HepG2 (cell line): ENCODE data around the gene TROAP. TPM values are rescaled to one million over a fixed set of nuclear protein-coding genes. Genes with fewer than 3 reads are reported as not detected.

ENCODE experiments used
- DNMT3B ChIP-seq: conservative IDR thresholded peaks from 2 replicates; pipeline ENCODE4 v1.6.1; 2016; ENCODE audit warnings: missing biosample characterization, control low read depth
- FOXC1 ChIP-seq: sonication (generic); formaldehyde crosslinking; IDR thresholded peaks from 2 replicates; pipeline ENCODE4 v1.8.0; 2022; ENCODE audit warnings: mild to moderate bottlenecking, missing genetic modification reagents, borderline replicate concordance
- FOXK1 ChIP-seq: sonication (generic); formaldehyde crosslinking; IDR thresholded peaks from 2 replicates; pipeline ENCODE4 v1.4.0; 2020; ENCODE audit warnings: low read depth, missing genetic modification reagents, borderline replicate concordance
- FOXO1 ChIP-seq: sonication (generic); formaldehyde crosslinking; IDR thresholded peaks from 2 replicates; pipeline ENCODE4 v1.4.0; 2020; ENCODE audit warnings: missing genetic modification reagents
- GABPA ChIP-seq, 2 experiments: IDR thresholded peaks; 2 replicates each; pipeline ENCODE4 v1.6.1; 2011 to 2016; ENCODE audit warnings: low read depth in 2 of 2, low read length in 1 of 2, missing biosample characterization in 1 of 2, missing genetic modification characterization in 1 of 2
- ZBTB7B ChIP-seq: sonication (generic); formaldehyde crosslinking; IDR thresholded peaks from 2 replicates; pipeline ENCODE4 v1.4.0; 2020; ENCODE audit warnings: missing genetic modification reagents
- ZNF253 ChIP-seq: sonication (generic); formaldehyde crosslinking; IDR thresholded peaks from 2 replicates; pipeline ENCODE4 v1.8.0; 2022; ENCODE audit warnings: mild to moderate bottlenecking, missing genetic modification reagents, borderline replicate concordance
- ZNF260 ChIP-seq: sonication (generic); formaldehyde crosslinking; IDR thresholded peaks from 2 replicates; pipeline ENCODE4 v1.4.0; 2020; ENCODE audit warnings: missing genetic modification reagents, low read depth, mild to moderate bottlenecking, borderline replicate concordance
- ZNF280D ChIP-seq: sonication (generic); formaldehyde crosslinking; IDR thresholded peaks from 2 replicates; pipeline ENCODE4 v1.5.1; 2020; ENCODE audit warnings: mild to moderate bottlenecking, missing genetic modification reagents
- ZNF768 ChIP-seq: sonication (generic); formaldehyde crosslinking; IDR thresholded peaks from 2 replicates; pipeline ENCODE4 v1.4.0; 2020; ENCODE audit warnings: missing genetic modification reagents
- polyA plus RNA-seq, 8 experiments: library from polyadenylated mRNA; depleted of rRNA in 3 of 8; stranded (reverse) in 7 of 8; unstranded in 1 of 8; fragments of >200 nt; fragmentation: Illumina TruSeq in 4 of 8; extraction: Trizol in 4 of 8; gene quantifications; 2 replicates each; pipeline versions ENCODE4 v1.2.1 to v1.2.3, GENCODE V29; 2011 to 2016; ENCODE audit warnings: low read depth in 4 of 8, missing spikeins in 1 of 8, mixed read lengths in 1 of 8; ENCODE audit not compliant: insufficient read depth in 1 of 8
- total RNA-seq, 5 experiments: library from RNA; depleted of rRNA; stranded (reverse); fragments of >200 nt; fragmentation: Illumina TruSeq; extraction: Trizol; gene quantifications; 2 replicates each; pipeline ENCODE4 v1.2.3, GENCODE V29; 2016; ENCODE audit warnings: low read depth in 1 of 5
- TF ChIP-seq, protein P1 (sequence below): sonication (generic); formaldehyde crosslinking; IDR thresholded peaks from 2 replicates; pipeline ENCODE4 v1.4.0; 2020; ENCODE audit warnings: missing genetic modification reagents
- TF ChIP-seq, protein P2 (sequence below): IDR thresholded peaks from 2 replicates; pipeline ENCODE4 v1.6.1; 2016; ENCODE audit warnings: missing compliant biosample characterization, missing genetic modification reagents, borderline replicate concordance
- TF ChIP-seq, protein P3 (sequence below): IDR thresholded peaks from 2 replicates; pipeline ENCODE4 v1.6.1; 2016; ENCODE audit warnings: low read depth
- TF ChIP-seq, protein P4 (sequence below): sonication (generic); formaldehyde crosslinking; IDR thresholded peaks from 2 replicates; pipeline ENCODE4 v1.5.0; 2020; ENCODE audit warnings: mild to moderate bottlenecking, missing genetic modification reagents

The TROAP gene
- total and polyA plus RNA-seq, 2 of the 13 experiments (the other 11 are each of a cell fraction or from before 2014, with no cell fraction given), result 22.5 to 30.9 TPM

DNA sequence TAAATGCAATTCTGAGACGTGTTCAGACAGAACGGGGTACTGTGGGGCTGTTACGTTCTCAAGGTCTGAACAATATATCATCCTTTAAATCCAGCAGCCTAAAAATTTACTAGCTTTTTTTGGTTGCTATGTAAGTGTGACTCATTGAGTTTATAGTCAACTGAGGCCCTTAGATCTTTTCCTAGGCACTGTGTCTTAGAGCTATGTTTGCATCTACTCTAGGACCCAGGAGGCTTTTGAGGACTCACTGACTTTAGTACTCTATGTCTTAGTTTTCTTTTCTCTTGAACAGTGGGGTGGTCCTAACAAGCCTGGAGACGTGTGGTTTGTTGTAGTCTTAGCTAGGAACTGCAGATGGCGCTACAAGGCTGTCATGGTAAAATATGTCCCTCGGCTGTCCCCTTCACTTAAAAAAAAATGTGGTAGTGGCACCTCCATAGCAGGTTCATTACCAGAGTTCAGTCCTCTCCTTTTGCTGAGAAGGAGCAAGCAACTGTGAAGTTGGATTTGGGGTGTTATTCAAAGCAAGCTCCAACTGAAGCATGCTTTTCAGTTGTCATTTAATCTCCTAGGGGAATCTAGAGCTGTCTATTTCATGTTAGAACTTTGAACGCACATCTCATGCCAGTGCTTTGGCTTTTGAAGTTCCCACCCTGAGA is 35.6 kb downstream of the TROAP start (continued):
- TF ChIP-seq GABPA (IDR thresholded peaks at IDR 0.05; ENCODE audit: low read depth, low read length) (no peak), GABPA (CRISPR knock-in tag; IDR thresholded peaks at IDR 0.05; ENCODE audit: low read depth) (no peak), ZNF253 (CRISPR knock-in tag) (no peak), FOXO1 (CRISPR knock-in tag) (no peak), FOXK1 (no peak), ZNF768 (CRISPR knock-in tag) (no peak), ZNF260 (CRISPR knock-in tag) (no peak), DNMT3B (CRISPR knock-in tag) (no peak), FOXC1 (no peak), ZNF280D (CRISPR knock-in tag) (no peak), ZBTB7B (CRISPR knock-in tag) (0 out of 2 replicates have a peak, but pooled peaks have one; percentile 33)
- TF ChIP-seq, protein P1, sequence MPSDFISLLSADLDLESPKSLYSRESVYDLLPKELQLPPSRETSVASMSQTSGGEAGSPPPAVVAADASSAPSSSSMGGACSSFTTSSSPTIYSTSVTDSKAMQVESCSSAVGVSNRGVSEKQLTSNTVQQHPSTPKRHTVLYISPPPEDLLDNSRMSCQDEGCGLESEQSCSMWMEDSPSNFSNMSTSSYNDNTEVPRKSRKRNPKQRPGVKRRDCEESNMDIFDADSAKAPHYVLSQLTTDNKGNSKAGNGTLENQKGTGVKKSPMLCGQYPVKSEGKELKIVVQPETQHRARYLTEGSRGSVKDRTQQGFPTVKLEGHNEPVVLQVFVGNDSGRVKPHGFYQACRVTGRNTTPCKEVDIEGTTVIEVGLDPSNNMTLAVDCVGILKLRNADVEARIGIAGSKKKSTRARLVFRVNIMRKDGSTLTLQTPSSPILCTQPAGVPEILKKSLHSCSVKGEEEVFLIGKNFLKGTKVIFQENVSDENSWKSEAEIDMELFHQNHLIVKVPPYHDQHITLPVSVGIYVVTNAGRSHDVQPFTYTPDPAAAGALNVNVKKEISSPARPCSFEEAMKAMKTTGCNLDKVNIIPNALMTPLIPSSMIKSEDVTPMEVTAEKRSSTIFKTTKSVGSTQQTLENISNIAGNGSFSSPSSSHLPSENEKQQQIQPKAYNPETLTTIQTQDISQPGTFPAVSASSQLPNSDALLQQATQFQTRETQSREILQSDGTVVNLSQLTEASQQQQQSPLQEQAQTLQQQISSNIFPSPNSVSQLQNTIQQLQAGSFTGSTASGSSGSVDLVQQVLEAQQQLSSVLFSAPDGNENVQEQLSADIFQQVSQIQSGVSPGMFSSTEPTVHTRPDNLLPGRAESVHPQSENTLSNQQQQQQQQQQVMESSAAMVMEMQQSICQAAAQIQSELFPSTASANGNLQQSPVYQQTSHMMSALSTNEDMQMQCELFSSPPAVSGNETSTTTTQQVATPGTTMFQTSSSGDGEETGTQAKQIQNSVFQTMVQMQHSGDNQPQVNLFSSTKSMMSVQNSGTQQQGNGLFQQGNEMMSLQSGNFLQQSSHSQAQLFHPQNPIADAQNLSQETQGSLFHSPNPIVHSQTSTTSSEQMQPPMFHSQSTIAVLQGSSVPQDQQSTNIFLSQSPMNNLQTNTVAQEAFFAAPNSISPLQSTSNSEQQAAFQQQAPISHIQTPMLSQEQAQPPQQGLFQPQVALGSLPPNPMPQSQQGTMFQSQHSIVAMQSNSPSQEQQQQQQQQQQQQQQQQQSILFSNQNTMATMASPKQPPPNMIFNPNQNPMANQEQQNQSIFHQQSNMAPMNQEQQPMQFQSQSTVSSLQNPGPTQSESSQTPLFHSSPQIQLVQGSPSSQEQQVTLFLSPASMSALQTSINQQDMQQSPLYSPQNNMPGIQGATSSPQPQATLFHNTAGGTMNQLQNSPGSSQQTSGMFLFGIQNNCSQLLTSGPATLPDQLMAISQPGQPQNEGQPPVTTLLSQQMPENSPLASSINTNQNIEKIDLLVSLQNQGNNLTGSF (CRISPR knock-in tag), result no peak
- TF ChIP-seq, protein P2, sequence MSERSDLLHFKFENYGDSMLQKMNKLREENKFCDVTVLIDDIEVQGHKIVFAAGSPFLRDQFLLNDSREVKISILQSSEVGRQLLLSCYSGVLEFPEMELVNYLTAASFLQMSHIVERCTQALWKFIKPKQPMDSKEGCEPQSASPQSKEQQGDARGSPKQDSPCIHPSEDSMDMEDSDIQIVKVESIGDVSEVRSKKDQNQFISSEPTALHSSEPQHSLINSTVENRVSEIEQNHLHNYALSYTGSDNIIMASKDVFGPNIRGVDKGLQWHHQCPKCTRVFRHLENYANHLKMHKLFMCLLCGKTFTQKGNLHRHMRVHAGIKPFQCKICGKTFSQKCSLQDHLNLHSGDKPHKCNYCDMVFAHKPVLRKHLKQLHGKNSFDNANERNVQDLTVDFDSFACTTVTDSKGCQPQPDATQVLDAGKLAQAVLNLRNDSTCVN (CRISPR knock-in tag), result no peak
- TF ChIP-seq, protein P3, sequence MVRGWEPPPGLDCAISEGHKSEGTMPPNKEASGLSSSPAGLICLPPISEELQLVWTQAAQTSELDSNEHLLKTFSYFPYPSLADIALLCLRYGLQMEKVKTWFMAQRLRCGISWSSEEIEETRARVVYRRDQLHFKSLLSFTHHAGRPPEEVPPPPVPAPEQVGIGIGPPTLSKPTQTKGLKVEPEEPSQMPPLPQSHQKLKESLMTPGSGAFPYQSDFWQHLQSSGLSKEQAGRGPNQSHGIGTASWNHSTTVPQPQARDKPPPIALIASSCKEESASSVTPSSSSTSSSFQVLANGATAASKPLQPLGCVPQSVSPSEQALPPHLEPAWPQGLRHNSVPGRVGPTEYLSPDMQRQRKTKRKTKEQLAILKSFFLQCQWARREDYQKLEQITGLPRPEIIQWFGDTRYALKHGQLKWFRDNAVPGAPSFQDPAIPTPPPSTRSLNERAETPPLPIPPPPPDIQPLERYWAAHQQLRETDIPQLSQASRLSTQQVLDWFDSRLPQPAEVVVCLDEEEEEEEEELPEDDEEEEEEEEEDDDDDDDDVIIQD (CRISPR knock-in tag), result no peak
- TF ChIP-seq, protein P4, sequence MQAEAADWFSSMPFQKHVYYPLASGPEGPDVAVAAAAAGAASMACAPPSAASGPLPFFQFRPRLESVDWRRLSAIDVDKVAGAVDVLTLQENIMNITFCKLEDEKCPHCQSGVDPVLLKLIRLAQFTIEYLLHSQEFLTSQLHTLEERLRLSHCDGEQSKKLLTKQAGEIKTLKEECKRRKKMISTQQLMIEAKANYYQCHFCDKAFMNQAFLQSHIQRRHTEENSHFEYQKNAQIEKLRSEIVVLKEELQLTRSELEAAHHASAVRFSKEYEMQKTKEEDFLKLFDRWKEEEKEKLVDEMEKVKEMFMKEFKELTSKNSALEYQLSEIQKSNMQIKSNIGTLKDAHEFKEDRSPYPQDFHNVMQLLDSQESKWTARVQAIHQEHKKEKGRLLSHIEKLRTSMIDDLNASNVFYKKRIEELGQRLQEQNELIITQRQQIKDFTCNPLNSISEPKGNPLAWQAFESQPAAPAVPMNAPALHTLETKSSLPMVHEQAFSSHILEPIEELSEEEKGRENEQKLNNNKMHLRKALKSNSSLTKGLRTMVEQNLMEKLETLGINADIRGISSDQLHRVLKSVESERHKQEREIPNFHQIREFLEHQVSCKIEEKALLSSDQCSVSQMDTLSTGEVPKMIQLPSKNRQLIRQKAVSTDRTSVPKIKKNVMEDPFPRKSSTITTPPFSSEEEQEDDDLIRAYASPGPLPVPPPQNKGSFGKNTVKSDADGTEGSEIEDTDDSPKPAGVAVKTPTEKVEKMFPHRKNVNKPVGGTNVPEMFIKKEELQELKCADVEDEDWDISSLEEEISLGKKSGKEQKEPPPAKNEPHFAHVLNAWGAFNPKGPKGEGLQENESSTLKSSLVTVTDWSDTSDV (CRISPR knock-in tag), result no peak
